K562 (cell line): ENCODE measurements around the gene TSPAN16. TPM values are rescaled to one million over a fixed set of nuclear protein-coding genes. Genes with fewer than 3 reads are reported as not detected.
A peak's percentile ranks its signal among the peaks of the same experiment; 100 is the strongest.

Experiments
- ATAC-seq: fragments of 200-7000 bp; cut with Tn5 transposase; 3 replicates; pipeline ENCODE4 v1.9.1; 2020; ENCODE audit warnings: moderate library complexity
- BruUV-seq: library from RNA; stranded (reverse); fragments of 400-500 nt; replicated peaks from 2 replicates; lab custom pipeline; 2021; lab: Mats Ljungman, UMichigan
- CTCF ChIA-PET: fragments of 300-600 bp; formaldehyde crosslinking; extraction: SDS; loops from one replicate; lab custom pipeline; 2021; ENCODE audit warnings: low intra/inter-chr PET ratio; lab: Yijun Ruan, JAX
- POLR2A ChIA-PET: fragments of 300-600, 350-650 bp; sonication (Branson Sonifier 250); formaldehyde crosslinking; extraction: SDS; loops from one replicate; lab custom pipeline; 2021; ENCODE audit warnings: antibody characterized with exemption, inconsistent platforms; lab: Yijun Ruan, JAX
- DNase-seq, 4 experiments: peaks; one replicate each; pipeline versions ENCODE4 v3.0.0 to v3.0.0-alpha.2; 2011 to 2018; ENCODE audit warnings: low spot score in 3 of 4, mixed read lengths in 3 of 4; ENCODE audit errors: extremely low read depth in 1 of 4
- FAIRE-seq: peaks from 2 replicates; lab custom pipeline; 2011; peaks lifted over from hg19 to GRCh38; lab: Jason Lieb, UNC
- H2AFZ ChIP-seq: 2 replicates; pipeline ENCODE4 v1.6.0; 2011; ENCODE audit warnings: low read depth, low read length, control low read depth, inconsistent platforms
- H3K27ac ChIP-seq: fragments of 200-600 bp; 3 replicates; pipeline ENCODE4 v1.8.0; 2011; ENCODE audit warnings: low read depth, mild to moderate bottlenecking, control low read depth, inconsistent platforms, low read length, moderate library complexity, mixed read lengths; ENCODE audit errors: extremely low read depth
- H3K27me3 ChIP-seq, 2 experiments: fragments of 300-600 bp in 1 of 2; 2 replicates in 1 of 2; 3 replicates in 1 of 2; pipeline versions ENCODE4 v1.6.0 to v1.8.0; 2011; ENCODE audit warnings: inconsistent platforms in 2 of 2, low read length in 2 of 2, mild to moderate bottlenecking in 1 of 2, mixed read lengths in 1 of 2, moderate library complexity in 1 of 2; ENCODE audit not compliant: control insufficient read depth in 2 of 2, insufficient read depth in 2 of 2
- H3K36me3 ChIP-seq: fragments of 300-600 bp; 3 replicates; pipeline ENCODE4 v1.8.0; 2011; ENCODE audit warnings: mild to moderate bottlenecking, low read length, inconsistent platforms; ENCODE audit not compliant: control insufficient read depth, insufficient read depth
- H3K4me1 ChIP-seq, 2 experiments: fragments of 200-600 bp in 1 of 2; replicated peaks in 1 of 2; 2 replicates in 1 of 2; 3 replicates in 1 of 2; pipeline versions ENCODE4 v1.5.1 to v1.8.0; 2011; ENCODE audit warnings: inconsistent platforms in 2 of 2, low read length in 2 of 2, mild to moderate bottlenecking in 1 of 2, mixed read lengths in 1 of 2, moderate library complexity in 1 of 2; ENCODE audit not compliant: control insufficient read depth in 2 of 2, insufficient read depth in 2 of 2
- H3K4me2 ChIP-seq: 2 replicates; pipeline ENCODE4 v1.6.1; 2011; ENCODE audit warnings: low read length, control low read depth, inconsistent platforms, mixed read lengths; ENCODE audit not compliant: insufficient read depth
- H3K4me3 ChIP-seq: fragments of 200-600 bp; sonication (generic), shearing (Covaris generic); 2 replicates; pipeline ENCODE4 v1.5.1; 2016; ENCODE audit warnings: control low read depth, inconsistent platforms
- H3K79me2 ChIP-seq: fragments of 200-600 bp; 3 replicates; pipeline ENCODE4 v1.8.0; 2011; ENCODE audit warnings: low read length, inconsistent platforms; ENCODE audit not compliant: control insufficient read depth, insufficient read depth
- H3K9ac ChIP-seq, 2 experiments: 2 replicates each; pipeline versions ENCODE4 v1.6.0 to v1.6.1; 2011; ENCODE audit warnings: low read depth in 2 of 2, low read length in 2 of 2, control low read depth in 1 of 2, inconsistent platforms in 1 of 2, mild to moderate bottlenecking in 1 of 2, mixed read lengths in 1 of 2; ENCODE audit not compliant: insufficient read depth in 1 of 2
- H3K9me1 ChIP-seq: one replicate; pipeline ENCODE4 v1.6.0; 2011; ENCODE audit warnings: inconsistent platforms, mild to moderate bottlenecking, low read length, moderate library complexity; ENCODE audit not compliant: control insufficient read depth, insufficient read depth
- H3K9me3 ChIP-seq: replicated peaks from 2 replicates; pipeline ENCODE4 v1.5.1; 2011; ENCODE audit warnings: low read depth, low read length, inconsistent platforms; ENCODE audit not compliant: control insufficient read depth, insufficient read depth
- H4K20me1 ChIP-seq: replicated peaks from 2 replicates; pipeline ENCODE4 v1.6.1; 2011; ENCODE audit warnings: low read length, inconsistent platforms, mixed read lengths; ENCODE audit not compliant: control insufficient read depth, insufficient read depth
- CREB1 ChIP-seq, 2 experiments: sonication (generic) in 1 of 2; formaldehyde crosslinking in 1 of 2; IDR thresholded peaks; 2 replicates each; pipeline versions ENCODE4 v1.6.1 to v1.8.0; 2012 to 2022; ENCODE audit warnings: inconsistent platforms in 1 of 2, mild to moderate bottlenecking in 1 of 2, missing genetic modification reagents in 1 of 2, moderate library complexity in 1 of 2
- FUS ChIP-seq: fragments of 200-400 bp; formaldehyde crosslinking; optimal IDR thresholded peaks from 2 replicates; pipeline ENCODE3; 2017; ENCODE audit warnings: low read depth, low read length
- KDM1A ChIP-seq, 2 experiments: fragments of 450-650 bp; IDR thresholded peaks; 2 replicates each; pipeline ENCODE4 v1.6.1; 2016; ENCODE audit warnings: mild to moderate bottlenecking in 2 of 2
- NCOR1 ChIP-seq: fragments of 450-650 bp; IDR thresholded peaks from 2 replicates; pipeline ENCODE4 v1.6.1; 2016; ENCODE audit warnings: mild to moderate bottlenecking, moderate library complexity
- NUFIP1 ChIP-seq: fragments of 450-650 bp; IDR thresholded peaks from 2 replicates; pipeline ENCODE4 v1.6.1; 2018; ENCODE audit not compliant: partially characterized antibody
- RBM17 ChIP-seq: fragments of 200-400 bp; formaldehyde crosslinking; IDR thresholded peaks from 2 replicates; pipeline ENCODE4 v1.6.1; 2017; ENCODE audit warnings: low read depth, mild to moderate bottlenecking, low read length, borderline replicate concordance
- RBM25 ChIP-seq: fragments of 200-400 bp; formaldehyde crosslinking; IDR thresholded peaks from 2 replicates; pipeline ENCODE4 v1.6.1; 2018; ENCODE audit warnings: low read length, low read depth, moderate library complexity; ENCODE audit not compliant: severe bottlenecking
- ZNF253 ChIP-seq: fragments of 250-450 bp; sonication (Bioruptor Pico); conservative IDR thresholded peaks from 2 replicates; pipeline ENCODE4 v1.6.1; 2021; ENCODE audit warnings: mild to moderate bottlenecking
- ZNF655 ChIP-seq: fragments of 250-450 bp; sonication (Bioruptor Pico); IDR thresholded peaks from 2 replicates; pipeline ENCODE4 v1.5.0; 2021
- WGBS: fragments of 100-300 bp; shearing (Covaris generic); methylation state at CpG from one replicate; pipeline ENCODE4 v1.1.6; 2016; ENCODE audit warnings: low coverage, mixed read lengths; ENCODE audit not compliant: insufficient coverage; ENCODE audit errors: missing lambda C conversion rate; 5-methylcytosine and 5-hydroxymethylcytosine counted together
- in situ Hi-C: fragments of 300-500 bp; cut with MboI; formaldehyde crosslinking; loops from 4 replicates; pipeline ENCODE4 v1.15.0; 2018; ENCODE audit warnings: inconsistent platforms, mixed read lengths
- intact Hi-C: fragments of 100-400 bp; cut with micrococcal nuclease; formaldehyde crosslinking; loops from 2 replicates; pipeline ENCODE4 v1.14.2; 2022
- polyA plus RNA-seq, 8 experiments: library from polyadenylated mRNA; depleted of rRNA in 4 of 8; stranded (reverse) in 5 of 8; unstranded in 3 of 8; fragments of >200 nt; fragmentation: Nextera tagmentation in 2 of 8; fragmentation: Illumina TruSeq in 1 of 8; extraction: Ambion mirVana in 2 of 8; extraction: Trizol in 1 of 8; gene quantifications; 2 replicates each; pipeline versions ENCODE4 v1.2.1 to v1.2.3, GENCODE V29; 2011 to 2014; ENCODE audit warnings: inconsistent platforms in 1 of 8, missing spikeins in 1 of 8
- total RNA-seq, 7 experiments: library from RNA; depleted of rRNA in 6 of 7; stranded (reverse); fragments of >200 nt in 6 of 7; fragmentation: Illumina TruSeq in 2 of 7; extraction: Trizol in 2 of 7; gene quantifications; 2 replicates each; pipeline versions ENCODE4 v1.2.1 to v1.2.3, GENCODE V29; 2011 to 2021; ENCODE audit warnings: low replicate concordance in 1 of 7
- TF ChIP-seq, protein P1 (sequence below): fragments of 450-650 bp; IDR thresholded peaks from 2 replicates; pipeline ENCODE4 v1.7.0; 2016; ENCODE audit warnings: borderline replicate concordance
- TF ChIP-seq, protein P2 (sequence below): fragments of 450-650 bp; formaldehyde crosslinking; IDR thresholded peaks from 2 replicates; pipeline ENCODE4 v1.4.0; 2020; ENCODE audit warnings: mild to moderate bottlenecking, mixed read lengths

TSPAN16 gene
- total and polyA plus RNA-seq, 9 of the 15 experiments (the other 6 are each of a cell fraction or from before 2014, with no cell fraction given): not detected

DNA sequence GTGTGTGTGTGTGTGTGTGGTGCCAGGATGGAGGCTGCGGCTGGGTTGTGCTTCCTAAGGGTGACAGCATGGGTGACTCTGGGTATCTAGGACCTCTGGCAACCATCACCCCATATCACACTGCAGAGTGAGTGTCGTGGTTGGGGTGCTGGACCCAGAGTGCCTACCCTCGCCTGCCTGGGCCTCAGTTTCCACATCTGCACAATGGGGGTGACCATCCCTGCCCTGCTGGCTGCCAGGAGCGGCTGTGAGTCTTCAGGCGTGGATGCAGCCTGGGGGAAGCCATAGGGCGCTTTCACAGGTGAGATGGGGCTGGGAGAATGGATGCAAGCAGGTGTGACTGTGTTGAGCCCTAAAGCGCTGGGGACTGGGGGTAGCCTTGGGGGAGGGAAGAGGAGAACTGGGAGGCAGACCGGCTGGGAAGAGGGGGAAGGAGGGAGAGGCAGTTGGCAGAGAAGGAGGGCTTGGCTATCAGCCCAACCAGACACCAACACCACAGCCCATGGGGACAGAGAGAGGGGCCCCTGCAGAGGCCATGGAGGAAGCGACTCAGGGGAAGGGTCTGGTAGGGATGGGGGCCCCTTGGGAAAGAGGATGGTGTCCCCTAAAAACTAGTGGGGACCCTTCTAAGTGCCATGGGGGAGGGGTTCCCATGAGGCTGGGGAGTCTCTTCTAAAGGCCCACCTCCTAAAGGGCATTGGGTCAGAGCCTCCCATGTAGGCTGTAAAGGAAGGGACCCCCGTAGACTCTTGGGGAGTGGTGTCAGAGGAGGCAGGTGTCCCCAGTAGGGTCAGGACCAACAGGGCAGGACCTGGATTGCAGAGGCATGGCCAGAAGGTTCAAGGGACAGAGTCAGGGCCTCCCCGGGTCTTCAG is 61.0 kb downstream of the TSPAN16 start:
- no peak overlapping the region for H3K4me3 ChIP-seq
- no peaks in the 10 kb centered on the region; the same call in 2 of the 3 replicates for H3K36me3 ChIP-seq
- H3K4me1 ChIP-seq: peaks cover 30 to 67% of the 10 kb centered on the region in 2 experiments; a peak in 4 of 5 replicates
- WGBS: 64% methylated on average over 10 of the region's 11 CpGs
- H3K4me2 ChIP-seq: no peak overlapping the region
- no TSS peak for BruUV-seq
- no peaks in the 10 kb centered on the region for H3K27me3 ChIP-seq
- FAIRE-seq (no peak), DNase-seq (peak in 1 of 4 experiments; percentile 7), ATAC-seq (no peak)
- 0 out of 4 replicates have a peak overlapping the region, but pooled peaks of 1 of the 2 experiments have one; percentile 43 for H3K9ac ChIP-seq
- H3K9me3 ChIP-seq: no peaks in the 10 kb centered on the region
- H3K9me1 ChIP-seq: peaks cover 3% of the 10 kb centered on the region
- no peak overlapping the region for H3K27ac ChIP-seq
- H3K79me2 ChIP-seq: peaks cover 6% of the 10 kb centered on the region; the same call in 1 of the 3 replicates
- in situ Hi-C loops (no loop called here), intact Hi-C loops (no loop called here)
- no peaks in the 10 kb centered on the region for H4K20me1 ChIP-seq
- no peak overlapping the region for H2AFZ ChIP-seq
- ChIA-PET CTCF (no interaction called here), POLR2A (no interaction called here)
- TF ChIP-seq KDM1A (IDR thresholded peaks at IDR 0.05) (0 out of 4 replicates have a peak, but pooled peaks of 1 of the 2 experiments have one; percentile 17), CREB1 (IDR thresholded peaks at IDR 0.05) (no peak), CREB1 (CRISPR knock-in tag; IDR thresholded peaks at IDR 0.05) (0 out of 2 replicates have a peak, but pooled peaks have one; percentile 21), NUFIP1 (no peak), ZNF253 (CRISPR knock-in tag) (no peak), ZNF655 (no peak), RBM17 (no peak), NCOR1 (no peak), RBM25 (peak; percentile 27), FUS (no peak)
- TF ChIP-seq, protein P1, sequence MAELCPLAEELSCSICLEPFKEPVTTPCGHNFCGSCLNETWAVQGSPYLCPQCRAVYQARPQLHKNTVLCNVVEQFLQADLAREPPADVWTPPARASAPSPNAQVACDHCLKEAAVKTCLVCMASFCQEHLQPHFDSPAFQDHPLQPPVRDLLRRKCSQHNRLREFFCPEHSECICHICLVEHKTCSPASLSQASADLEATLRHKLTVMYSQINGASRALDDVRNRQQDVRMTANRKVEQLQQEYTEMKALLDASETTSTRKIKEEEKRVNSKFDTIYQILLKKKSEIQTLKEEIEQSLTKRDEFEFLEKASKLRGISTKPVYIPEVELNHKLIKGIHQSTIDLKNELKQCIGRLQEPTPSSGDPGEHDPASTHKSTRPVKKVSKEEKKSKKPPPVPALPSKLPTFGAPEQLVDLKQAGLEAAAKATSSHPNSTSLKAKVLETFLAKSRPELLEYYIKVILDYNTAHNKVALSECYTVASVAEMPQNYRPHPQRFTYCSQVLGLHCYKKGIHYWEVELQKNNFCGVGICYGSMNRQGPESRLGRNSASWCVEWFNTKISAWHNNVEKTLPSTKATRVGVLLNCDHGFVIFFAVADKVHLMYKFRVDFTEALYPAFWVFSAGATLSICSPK: no peak
- TF ChIP-seq, protein P2, sequence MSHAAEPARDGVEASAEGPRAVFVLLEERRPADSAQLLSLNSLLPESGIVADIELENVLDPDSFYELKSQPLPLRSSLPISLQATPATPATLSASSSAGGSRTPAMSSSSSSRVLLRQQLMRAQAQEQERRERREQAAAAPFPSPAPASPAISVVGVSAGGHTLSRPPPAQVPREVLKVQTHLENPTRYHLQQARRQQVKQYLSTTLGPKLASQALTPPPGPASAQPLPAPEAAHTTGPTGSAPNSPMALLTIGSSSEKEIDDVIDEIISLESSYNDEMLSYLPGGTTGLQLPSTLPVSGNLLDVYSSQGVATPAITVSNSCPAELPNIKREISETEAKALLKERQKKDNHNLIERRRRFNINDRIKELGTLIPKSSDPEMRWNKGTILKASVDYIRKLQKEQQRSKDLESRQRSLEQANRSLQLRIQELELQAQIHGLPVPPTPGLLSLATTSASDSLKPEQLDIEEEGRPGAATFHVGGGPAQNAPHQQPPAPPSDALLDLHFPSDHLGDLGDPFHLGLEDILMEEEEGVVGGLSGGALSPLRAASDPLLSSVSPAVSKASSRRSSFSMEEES (CRISPR knock-in tag): no peak
